ENCODE measurements around the gene ZBTB18. TPM values are rescaled to one million over a fixed set of nuclear protein-coding genes. Genes with fewer than 3 reads are reported as not detected.

The ZBTB18 gene
- total and polyA plus RNA-seq, 7 donors, result 7.4 to 19.7 (median 15.3) TPM

GRCh38 chr1:244099258-244099930 is 48.3 kb downstream of the ZBTB18 start:
- no peak for DNase-seq
- TF ChIP-seq EP300 (IDR thresholded peaks at IDR 0.05) (no peak), POLR2AphosphoS5 (IDR thresholded peaks at IDR 0.05) (no peak), CTCF (IDR thresholded peaks at IDR 0.05) (no peak), POLR2A (IDR thresholded peaks at IDR 0.05) (no peak)
- Histone ChIP-seq H3K4me1 (no peaks in the 10 kb centered on the region), H3K4me3 (no peak overlapping the region), H3K27me3 (no peaks in the 10 kb centered on the region), H3K27ac (no peak overlapping the region), H3K36me3 (no peaks in the 10 kb centered on the region), H3K9me3 (no peaks in the 10 kb centered on the region)
- intact Hi-C loops (cut with DNase I), result no loop called here
- WGBS, 2 donors, result 86 to 93% methylated on average over 19 of the region's 19 CpGs

DNA sequence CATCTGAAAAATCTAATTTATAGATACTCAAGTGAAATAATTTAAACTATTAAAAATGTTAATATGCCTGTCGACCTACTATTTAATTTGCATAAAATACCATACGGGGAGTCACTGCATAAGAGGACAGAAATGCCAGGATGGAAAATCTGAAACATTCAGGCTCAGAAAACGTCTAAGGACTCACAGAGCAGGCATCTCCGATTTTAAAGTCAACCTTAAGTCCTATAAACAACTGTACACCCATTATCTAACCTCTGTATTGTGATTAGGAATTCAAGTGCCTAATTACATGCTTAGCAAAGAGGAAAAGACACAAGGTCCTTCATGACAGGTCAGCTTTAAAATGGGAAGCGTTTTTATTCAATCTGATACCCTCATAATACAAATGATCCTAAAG is 49.2 kb downstream of the ZBTB18 start:
- Histone ChIP-seq H3K27ac (no peak overlapping the region), H3K4me3 (no peak overlapping the region), H3K36me3 (no peaks in the 10 kb centered on the region), H3K4me1 (no peaks in the 10 kb centered on the region), H3K9me3 (no peaks in the 10 kb centered on the region), H3K27me3 (no peaks in the 10 kb centered on the region)
- no peak for DNase-seq
- intact Hi-C loops (cut with DNase I), result no loop called here
- TF ChIP-seq POLR2A (IDR thresholded peaks at IDR 0.05), result no peak
- TF ChIP-seq CTCF (IDR thresholded peaks at IDR 0.05), result no peak
- TF ChIP-seq EP300 (IDR thresholded peaks at IDR 0.05), result no peak
- no peak for TF ChIP-seq POLR2AphosphoS5 (IDR thresholded peaks at IDR 0.05)
- WGBS, 2 donors, result 68 to 70% methylated on average over 5 of the region's 5 CpGs

DNA sequence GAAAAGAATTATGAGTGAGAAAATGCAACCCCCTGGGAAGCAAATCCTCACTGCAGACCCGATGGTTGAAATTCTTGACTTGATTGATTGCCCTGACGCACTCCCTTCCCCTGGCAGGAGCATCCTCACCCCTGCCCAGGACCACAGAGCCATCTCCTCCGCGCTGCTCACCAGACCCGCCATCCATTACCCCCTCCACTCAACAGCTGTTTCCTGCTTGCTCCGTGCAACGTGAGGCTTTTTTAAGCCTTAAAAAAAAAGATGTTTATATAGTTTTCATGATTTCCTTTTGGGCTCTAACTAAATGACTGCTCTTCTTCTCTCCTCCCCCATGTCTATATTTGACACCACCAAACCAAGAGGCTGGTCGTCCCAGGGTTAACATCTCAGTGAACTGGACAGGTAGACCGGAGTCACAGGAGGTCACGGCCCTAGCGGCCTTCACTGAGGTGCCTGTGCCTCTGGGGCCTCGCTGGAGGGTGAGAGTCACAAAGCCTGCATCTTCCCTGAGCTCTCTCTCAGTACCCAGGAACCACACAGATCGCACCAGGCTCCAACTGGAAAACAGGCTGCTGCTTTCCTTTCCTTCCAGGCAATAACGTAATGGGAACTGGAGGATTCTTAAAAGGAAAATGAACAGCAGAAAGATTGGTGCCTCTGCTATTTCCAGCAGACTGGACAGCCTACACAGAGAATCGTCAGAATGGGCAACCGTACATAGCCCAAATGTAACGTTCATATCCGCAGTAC is 49.8 kb downstream of the ZBTB18 start:
- Histone ChIP-seq H3K4me1 (no peaks in the 10 kb centered on the region), H3K27me3 (no peaks in the 10 kb centered on the region), H3K27ac (no peak overlapping the region), H3K4me3 (no peak overlapping the region), H3K9me3 (no peaks in the 10 kb centered on the region), H3K36me3 (no peaks in the 10 kb centered on the region)
- WGBS, 2 donors, result 44 to 77% methylated on average over 18 of the region's 18 CpGs
- no peak for DNase-seq
- TF ChIP-seq CTCF (IDR thresholded peaks at IDR 0.05), result no peak
- TF ChIP-seq EP300 (IDR thresholded peaks at IDR 0.05), result no peak
- no peak for TF ChIP-seq POLR2AphosphoS5 (IDR thresholded peaks at IDR 0.05)
- TF ChIP-seq POLR2A (IDR thresholded peaks at IDR 0.05), result no peak
- intact Hi-C loops (cut with DNase I), result no loop called here

DNA sequence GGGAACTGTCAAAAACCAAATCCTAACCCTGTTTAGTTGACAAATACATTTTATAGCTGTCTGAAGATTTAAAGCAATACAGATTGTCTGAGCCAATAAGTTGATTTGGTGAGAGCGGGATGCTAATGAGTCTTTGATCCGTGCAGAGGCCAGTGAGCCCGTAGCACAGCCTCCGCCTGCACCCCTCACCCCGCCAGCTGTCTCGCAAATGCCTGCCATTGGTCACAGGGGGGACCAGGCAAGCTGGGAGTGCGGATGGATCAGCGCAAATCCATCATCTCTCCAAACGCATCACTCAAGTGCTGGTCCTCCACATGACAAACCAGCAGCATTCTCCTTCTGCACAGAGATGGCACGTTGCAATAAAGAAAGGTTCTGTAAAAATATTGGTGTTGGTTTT is 51.0 kb downstream of the ZBTB18 start:
- intact Hi-C loops (cut with DNase I), result no loop called here
- DNase-seq, result no peak
- Histone ChIP-seq H3K27me3 (no peaks in the 10 kb centered on the region), H3K36me3 (no peaks in the 10 kb centered on the region), H3K4me3 (no peak overlapping the region), H3K9me3 (no peaks in the 10 kb centered on the region), H3K27ac (no peak overlapping the region), H3K4me1 (no peaks in the 10 kb centered on the region)
- TF ChIP-seq POLR2AphosphoS5 (IDR thresholded peaks at IDR 0.05), result no peak
- TF ChIP-seq CTCF (IDR thresholded peaks at IDR 0.05), result no peak
- no peak for TF ChIP-seq EP300 (IDR thresholded peaks at IDR 0.05)
- TF ChIP-seq POLR2A (IDR thresholded peaks at IDR 0.05), result no peak
- 90 to 92% methylated on average over 10 of the region's 10 CpGs for WGBS, 2 donors

Measured in sigmoid colon (tissue), 7 donors.